CD4-positive, CD25-positive, alpha-beta regulatory T cell (primary cell): Measurements from ENCODE around the gene IL12RB2. TPM values are rescaled to one million over a fixed set of nuclear protein-coding genes. Genes with fewer than 3 reads are reported as not detected.

Experiments used
- ATAC-seq, 2 donors: fragments of 150-1000 bp; cut with Tn5 transposase; one replicate each; pipeline ENCODE4 v1.10.0; 2021; ENCODE audit warnings: low read depth in 2 of 2, moderate number of reproducible peaks in 2 of 2, moderate library complexity in 1 of 2
- DNase-seq, 3 donors: peaks; one replicate each; pipeline versions ENCODE4 v3.0.0 to v3.0.0-alpha.2; 2012 to 2022; ENCODE audit warnings: mixed read lengths in 1 of 3
- H3K27ac ChIP-seq: one replicate; pipeline ENCODE4 v1.7.0; 2013; ENCODE audit warnings: mild to moderate bottlenecking, low read length; ENCODE audit not compliant: insufficient read depth, poor library complexity, severe bottlenecking
- H3K27me3 ChIP-seq: one replicate; pipeline ENCODE4 v1.7.0; 2013; ENCODE audit warnings: low read length; ENCODE audit not compliant: control insufficient read depth, insufficient read depth
- H3K36me3 ChIP-seq: one replicate; pipeline ENCODE4 v1.7.0; 2013; ENCODE audit warnings: mild to moderate bottlenecking, low read length, moderate library complexity; ENCODE audit not compliant: control insufficient read depth, insufficient read depth
- H3K4me1 ChIP-seq: 2 replicates; pipeline ENCODE4 v1.7.0; 2013; ENCODE audit warnings: mild to moderate bottlenecking, low read length; ENCODE audit not compliant: insufficient read depth, control insufficient read depth, poor library complexity, severe bottlenecking
- H3K4me3 ChIP-seq: one replicate; pipeline ENCODE4 v1.7.0; 2013; ENCODE audit warnings: low read depth, mild to moderate bottlenecking, low read length, moderate library complexity
- H3K9me3 ChIP-seq, 2 experiments: 1 replicate in 1 of 2; 2 replicates in 1 of 2; pipeline ENCODE4 v1.7.0; 2013; ENCODE audit warnings: low read length in 2 of 2, mild to moderate bottlenecking in 1 of 2, moderate library complexity in 1 of 2; ENCODE audit not compliant: control insufficient read depth in 2 of 2
- H3K27ac Mint-ChIP-seq, 3 donors: one replicate each; pipeline ENCODE4 v1.8.0; 2020 to 2022; ENCODE audit warnings: mild to moderate bottlenecking in 3 of 3, mixed read lengths in 3 of 3, moderate library complexity in 2 of 3
- H3K27me3 Mint-ChIP-seq: one replicate; pipeline ENCODE4 v1.8.0; 2022; ENCODE audit warnings: mild to moderate bottlenecking, mixed read lengths
- H3K36me3 Mint-ChIP-seq: one replicate; pipeline ENCODE4 v1.8.0; 2020; ENCODE audit warnings: mixed read lengths
- H3K4me1 Mint-ChIP-seq, 4 donors: one replicate each; pipeline ENCODE4 v1.8.0; 2020 to 2022; ENCODE audit warnings: mixed read lengths in 4 of 4, mild to moderate bottlenecking in 1 of 4
- H3K4me3 Mint-ChIP-seq, 4 donors: one replicate each; pipeline ENCODE4 v1.8.0; 2020 to 2022; ENCODE audit warnings: mild to moderate bottlenecking in 4 of 4, mixed read lengths in 4 of 4, moderate library complexity in 3 of 4
- H3K9me3 Mint-ChIP-seq, 7 donors: one replicate each; pipeline ENCODE4 v1.8.0; 2020 to 2022; ENCODE audit warnings: mixed read lengths in 7 of 7, mild to moderate bottlenecking in 3 of 7, moderate library complexity in 2 of 7
- polyA plus RNA-seq, 4 donors: library from polyadenylated mRNA; unstranded; fragments of 300-500 nt; fragmentation: Illumina TruSeq; gene quantifications; one replicate each; pipeline ENCODE4 v1.2.3, GENCODE V29; 2021
- total RNA-seq: library from RNA; stranded (reverse); gene quantifications from one replicate; pipeline ENCODE4 v1.2.3, GENCODE V29; 2022

IL12RB2 gene
- total and polyA plus RNA-seq, 5 donors from 2014 or later = 11.9 to 43.5 (median 18.1) TPM

DNA sequence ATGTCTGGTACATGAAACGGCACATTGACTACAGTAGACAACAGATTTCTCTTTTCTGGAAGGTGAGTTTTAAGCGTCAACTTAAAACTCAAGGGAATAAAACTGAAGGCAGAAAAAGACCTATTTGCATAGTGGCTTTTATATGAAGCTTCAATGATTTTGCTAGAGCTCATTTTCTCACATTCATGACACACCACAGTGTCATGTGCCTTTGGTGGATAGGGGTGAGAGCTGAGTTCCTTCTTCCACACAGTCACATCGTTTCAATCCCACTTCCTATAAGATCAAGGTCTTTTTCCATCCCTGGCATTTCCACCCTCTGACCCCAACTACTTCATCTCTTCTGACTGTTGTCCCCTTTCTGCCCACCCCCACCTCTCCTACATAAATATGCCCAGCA, 31.0 kb downstream of the IL12RB2 start:
- no peaks in the 10 kb centered on the region for H3K9me3 Mint-ChIP-seq

GRCh38 chr1:67339623-67340343, 32.1 kb downstream of the IL12RB2 start:
- no peaks in the 10 kb centered on the region for H3K9me3 ChIP-seq
- H3K4me1 ChIP-seq = peaks cover 38% of the 10 kb centered on the region
- Mint-ChIP-seq H3K36me3 (peaks cover 3% of the 10 kb centered on the region), H3K27ac (peak overlapping the region; percentile 18 to 84 (median 44)), H3K9me3 (no peaks in the 10 kb centered on the region), H3K4me3 (peak overlapping the region in 3 of 4 donors; percentile 10 to 21 (median 10)), H3K27me3 (no peaks in the 10 kb centered on the region), H3K4me1 (peaks cover 41 to 74% (median 64%) of the 10 kb centered on the region in 4 donors)
- H3K27me3 ChIP-seq = no peaks in the 10 kb centered on the region
- no peaks in the 10 kb centered on the region for H3K36me3 ChIP-seq
- DNase-seq = peak in 1 of 3 donors; percentile 63
- ATAC-seq = peak; percentile 22 to 29
- peak overlapping the region; percentile 34 for H3K4me3 ChIP-seq
- no peak overlapping the region for H3K27ac ChIP-seq

More for the DNA sequence above, 31.0 kb downstream of the IL12RB2 start:
- peaks cover 3% of the 10 kb centered on the region for H3K36me3 Mint-ChIP-seq
- Histone ChIP-seq H3K27ac (no peak overlapping the region), H3K4me3 (no peak overlapping the region), H3K27me3 (no peaks in the 10 kb centered on the region), H3K36me3 (no peaks in the 10 kb centered on the region), H3K4me1 (peaks cover 41% of the 10 kb centered on the region), H3K9me3 (no peaks in the 10 kb centered on the region)
- no peaks in the 10 kb centered on the region for H3K27me3 Mint-ChIP-seq
- DNase-seq = no peak
- H3K4me1 Mint-ChIP-seq = peaks cover 41 to 77% (median 63%) of the 10 kb centered on the region in 4 donors
- H3K27ac Mint-ChIP-seq = peak overlapping the region in 2 of 3 donors; percentile 0 to 84
- H3K4me3 Mint-ChIP-seq = no peak overlapping the region
- no peak for ATAC-seq

DNA sequence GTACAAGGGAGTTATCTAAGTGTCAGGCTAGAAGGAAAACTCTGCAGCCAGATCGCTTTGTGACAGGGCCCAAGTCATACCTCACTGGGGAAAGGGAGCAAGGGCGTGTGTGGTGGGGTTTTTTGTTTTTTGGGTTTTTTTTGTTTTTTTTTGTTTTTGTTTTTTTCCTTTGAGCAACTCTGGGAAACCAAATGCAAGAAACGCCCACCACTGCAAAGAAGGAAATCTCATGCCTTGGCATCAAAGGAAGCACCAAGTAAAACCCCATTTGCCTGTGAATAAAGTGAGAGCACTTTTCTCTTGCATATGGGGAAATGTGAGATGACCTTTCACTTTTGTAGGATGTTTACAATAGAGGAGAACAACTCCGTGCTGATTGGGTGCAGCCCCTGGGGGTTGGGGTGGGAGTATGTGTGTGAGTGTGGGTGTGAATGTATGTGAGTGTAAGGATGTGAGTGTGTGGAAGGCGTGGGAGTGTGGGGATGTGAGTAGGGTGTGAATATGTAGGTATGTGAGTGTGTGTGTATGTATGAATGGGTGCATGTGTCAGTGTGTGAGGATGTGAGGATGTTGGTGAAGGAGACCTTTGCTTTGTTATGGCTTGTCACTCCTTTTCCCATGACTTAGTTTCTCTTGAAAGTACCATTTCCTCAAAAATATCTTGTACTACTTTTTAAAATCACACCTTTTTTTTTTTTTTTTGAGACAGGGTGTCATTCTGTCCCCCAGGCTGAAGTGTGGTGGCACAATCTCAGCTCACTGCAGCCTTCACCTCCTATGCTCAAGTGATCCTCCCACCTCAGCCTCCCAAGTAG, 34.6 kb downstream of the IL12RB2 start:
- H3K4me3 ChIP-seq = no peak overlapping the region
- no peak overlapping the region for H3K27ac ChIP-seq
- H3K36me3 ChIP-seq = no peaks in the 10 kb centered on the region
- Mint-ChIP-seq H3K27me3 (no peaks in the 10 kb centered on the region), H3K36me3 (peaks cover 3% of the 10 kb centered on the region), H3K9me3 (no peaks in the 10 kb centered on the region), H3K4me1 (peaks cover 26 to 51% (median 42%) of the 10 kb centered on the region in 4 donors), H3K4me3 (peak overlapping the region; percentile 6 to 38 (median 7)), H3K27ac (peak overlapping the region; percentile 57 to 90 (median 86))
- no peaks in the 10 kb centered on the region for H3K9me3 ChIP-seq
- H3K27me3 ChIP-seq = no peaks in the 10 kb centered on the region
- peaks cover 24% of the 10 kb centered on the region for H3K4me1 ChIP-seq
- DNase-seq = peak in 1 of 3 donors; percentile 74
- ATAC-seq = peak; percentile 5 to 52

- Mint-ChIP-seq H3K4me1 (peaks cover 15 to 36% (median 26%) of the 10 kb centered on the region in 4 donors), H3K9me3 (no peaks in the 10 kb centered on the region), H3K27me3 (no peaks in the 10 kb centered on the region), H3K36me3 (peaks cover 3% of the 10 kb centered on the region), H3K27ac (no peak overlapping the region), H3K4me3 (no peak overlapping the region)
- Histone ChIP-seq H3K9me3 (no peaks in the 10 kb centered on the region), H3K36me3 (no peaks in the 10 kb centered on the region), H3K4me3 (no peak overlapping the region), H3K4me1 (peaks cover 9% of the 10 kb centered on the region), H3K27me3 (no peaks in the 10 kb centered on the region), H3K27ac (no peak overlapping the region)
- ATAC-seq (no peak), DNase-seq (no peak)
Observed at GRCh38 chr1:67345556-67345955, 37.9 kb downstream of the IL12RB2 start.

DNA sequence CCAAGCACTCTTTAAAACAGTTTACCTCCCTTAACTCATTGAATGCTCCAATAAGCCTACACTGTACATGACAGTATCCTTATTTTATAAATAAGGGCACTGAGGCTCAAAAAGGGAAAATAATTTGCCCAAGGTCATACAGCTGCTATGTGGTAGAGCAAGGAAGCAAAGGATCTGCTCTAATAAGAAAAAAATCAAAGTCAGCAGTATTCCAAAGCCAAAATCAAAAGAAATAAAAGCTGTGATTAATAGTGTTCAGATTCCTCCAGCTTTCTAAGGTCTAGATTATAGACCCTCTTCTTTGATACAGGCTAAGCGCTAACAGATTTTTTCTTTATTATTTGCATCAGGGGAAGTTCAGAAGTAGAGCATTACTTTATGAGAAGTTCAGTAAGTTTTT, 39.3 kb downstream of the IL12RB2 start:
- Mint-ChIP-seq H3K4me3 (no peak overlapping the region), H3K27ac (no peak overlapping the region), H3K9me3 (no peaks in the 10 kb centered on the region), H3K36me3 (peaks cover 3% of the 10 kb centered on the region), H3K4me1 (peaks cover 12 to 29% (median 18%) of the 10 kb centered on the region in 4 donors), H3K27me3 (no peaks in the 10 kb centered on the region)
- Histone ChIP-seq H3K9me3 (no peaks in the 10 kb centered on the region), H3K36me3 (no peaks in the 10 kb centered on the region), H3K27ac (no peak overlapping the region), H3K4me1 (peaks cover 12% of the 10 kb centered on the region), H3K4me3 (no peak overlapping the region), H3K27me3 (no peaks in the 10 kb centered on the region)
- ATAC-seq (no peak), DNase-seq (no peak)

DNA sequence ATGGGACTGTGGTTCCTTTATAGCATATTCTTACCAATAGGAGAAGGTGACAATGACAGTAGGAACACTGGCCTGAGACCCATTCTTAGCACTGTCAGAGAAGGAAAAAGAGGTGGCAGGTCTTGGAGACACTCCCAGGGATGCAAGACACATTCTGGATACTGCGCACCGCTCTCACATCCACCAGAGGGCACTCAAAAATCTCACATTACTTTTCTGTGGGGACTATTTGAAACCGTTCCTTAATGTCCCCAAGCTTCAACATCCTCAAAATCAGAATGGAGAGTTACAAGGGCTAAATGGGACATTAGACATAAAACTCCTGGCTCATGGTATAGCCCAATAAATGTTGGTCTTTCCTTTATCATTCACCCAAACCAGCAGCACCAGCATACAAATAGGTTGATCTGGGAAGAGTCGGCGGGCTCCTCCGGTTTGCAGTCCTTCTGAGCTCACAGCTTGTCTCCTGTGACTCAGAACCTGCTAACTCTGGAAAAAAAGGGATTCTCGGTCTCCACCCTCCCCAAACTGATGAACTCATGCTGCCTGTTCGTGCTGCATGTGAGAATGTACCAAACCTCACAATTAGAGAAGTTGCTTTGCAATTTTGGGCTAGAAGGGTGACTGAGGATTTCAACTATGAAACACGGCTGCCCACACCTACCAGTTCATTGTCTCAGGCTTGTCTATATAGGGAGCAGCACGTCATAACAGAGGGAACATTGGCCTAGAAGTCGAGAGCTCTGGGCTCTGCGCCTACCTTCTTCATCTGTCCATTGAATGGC, 40.2 kb downstream of the IL12RB2 start:
- ATAC-seq = no peak
- H3K36me3 Mint-ChIP-seq = no peaks in the 10 kb centered on the region

GRCh38 chr1:67348586-67349252, 41.0 kb downstream of the IL12RB2 start:
- ATAC-seq = no peak
- Mint-ChIP-seq H3K4me1 (peaks cover 4 to 17% (median 6%) of the 10 kb centered on the region in 4 donors), H3K27ac (no peak overlapping the region), H3K4me3 (no peak overlapping the region), H3K36me3 (peaks cover under 1% of the 10 kb centered on the region), H3K9me3 (no peaks in the 10 kb centered on the region), H3K27me3 (no peaks in the 10 kb centered on the region)
- peaks cover 5% of the 10 kb centered on the region for H3K4me1 ChIP-seq
- H3K27ac ChIP-seq = no peak overlapping the region
- no peak overlapping the region for H3K4me3 ChIP-seq
- no peak for DNase-seq
- no peaks in the 10 kb centered on the region for H3K36me3 ChIP-seq
- H3K9me3 ChIP-seq = no peaks in the 10 kb centered on the region
- H3K27me3 ChIP-seq = no peaks in the 10 kb centered on the region

More for the DNA sequence above, 40.2 kb downstream of the IL12RB2 start:
- Mint-ChIP-seq H3K27ac (peak overlapping the region in 1 of 3 donors; percentile 19), H3K4me1 (peaks cover 8 to 23% (median 12%) of the 10 kb centered on the region in 4 donors), H3K27me3 (no peaks in the 10 kb centered on the region), H3K4me3 (no peak overlapping the region), H3K9me3 (no peaks in the 10 kb centered on the region)
- H3K9me3 ChIP-seq = no peaks in the 10 kb centered on the region
- no peak overlapping the region for H3K27ac ChIP-seq
- H3K4me3 ChIP-seq = no peak overlapping the region
- no peaks in the 10 kb centered on the region for H3K36me3 ChIP-seq
- peaks cover 5% of the 10 kb centered on the region for H3K4me1 ChIP-seq
- peak in 1 of 3 donors; percentile 34 for DNase-seq
- H3K27me3 ChIP-seq = no peaks in the 10 kb centered on the region
